Cerebellar nuclear complex (tissue), 1 donor: ENCODE measurements around the gene MYO1G.

Experiments used
- DNase-seq, 2 experiments: peaks; one replicate each; lab custom pipeline; 2025; lab: John Stamatoyannopoulos, UW

Gene MYO1G

DNA sequence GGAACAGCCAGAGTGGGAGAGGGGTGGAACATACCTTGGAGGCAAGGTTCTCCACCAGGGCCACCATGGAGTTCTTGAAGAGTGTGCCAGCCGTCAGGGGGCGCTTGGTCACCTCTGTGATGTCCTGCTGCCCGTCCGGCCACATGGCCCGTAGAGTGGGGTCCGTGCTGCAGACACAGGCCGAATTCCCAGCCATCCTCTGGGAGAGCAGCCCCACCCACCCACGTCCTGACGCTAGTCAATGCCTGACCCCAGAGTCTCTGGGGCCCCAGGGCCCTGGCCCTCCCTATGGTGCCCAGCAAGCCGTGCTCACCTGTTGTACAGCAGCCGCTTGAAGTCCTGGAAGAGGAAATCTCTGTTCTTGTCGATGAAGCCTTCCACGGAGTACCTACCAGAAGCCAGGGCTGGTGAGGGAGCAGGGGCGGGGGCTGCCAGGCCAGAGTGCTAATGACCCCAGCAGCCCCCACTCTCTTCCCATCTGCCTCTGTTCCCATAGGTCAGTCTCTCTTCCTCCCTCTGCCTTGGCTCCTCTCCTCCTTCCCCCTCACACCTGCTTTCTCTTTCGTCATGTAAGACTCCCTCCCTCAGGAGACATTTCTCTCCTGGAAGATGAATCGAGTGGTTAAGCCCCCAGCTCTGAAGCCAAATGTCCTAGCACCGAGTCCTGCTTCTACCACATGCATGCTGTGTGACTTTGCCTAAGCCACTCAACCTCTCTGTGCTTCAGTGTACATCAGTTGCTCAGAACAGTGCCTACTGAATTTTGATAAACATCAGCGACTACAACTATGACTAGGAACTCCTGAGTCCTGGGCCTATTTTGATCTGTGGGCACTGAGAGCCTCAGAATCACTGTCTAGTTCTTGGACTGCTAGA lies 11.0 kb downstream of the MYO1G start:
- DNase-seq = no peak

DNA sequence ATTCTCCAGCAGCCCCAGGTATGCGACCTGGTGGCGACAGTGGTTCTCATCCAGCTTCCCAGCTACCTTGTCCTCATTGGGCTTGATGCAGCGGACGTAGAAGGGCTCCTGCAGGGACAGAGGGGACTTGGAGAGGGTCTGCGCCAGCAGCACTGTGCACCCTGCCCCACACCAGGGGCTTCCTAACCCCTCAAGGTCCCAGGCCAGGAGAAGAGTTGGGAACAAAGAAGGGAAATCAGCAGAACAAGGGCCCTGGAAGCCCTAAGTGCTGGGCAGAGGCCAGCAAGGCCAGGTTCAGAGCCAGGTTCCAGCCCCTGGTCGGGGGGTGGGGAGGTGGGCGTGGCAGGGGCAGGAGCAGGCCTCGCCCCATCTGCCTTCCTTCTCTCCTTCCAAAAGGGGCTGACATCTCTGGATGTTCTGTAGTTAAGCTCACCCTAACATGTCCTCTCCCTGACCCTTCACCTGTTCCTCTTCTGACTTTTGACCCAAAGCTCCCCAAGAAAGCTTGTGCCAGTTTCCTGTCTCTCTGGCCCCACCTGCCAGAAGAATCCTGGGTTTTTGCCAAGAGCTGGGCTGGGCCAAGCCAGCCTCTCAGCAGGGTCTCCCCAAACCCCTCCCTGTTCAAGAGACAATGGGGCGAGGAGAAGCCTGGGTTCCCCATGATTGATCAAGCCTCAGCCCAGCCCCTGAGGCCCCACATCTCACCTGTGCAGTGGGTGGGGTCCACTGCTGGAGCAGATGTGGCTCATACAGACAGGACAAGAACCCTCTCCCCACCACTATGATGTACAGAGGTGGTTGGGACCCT lies 11.9 kb downstream of the MYO1G start:
- no peak for DNase-seq

DNA sequence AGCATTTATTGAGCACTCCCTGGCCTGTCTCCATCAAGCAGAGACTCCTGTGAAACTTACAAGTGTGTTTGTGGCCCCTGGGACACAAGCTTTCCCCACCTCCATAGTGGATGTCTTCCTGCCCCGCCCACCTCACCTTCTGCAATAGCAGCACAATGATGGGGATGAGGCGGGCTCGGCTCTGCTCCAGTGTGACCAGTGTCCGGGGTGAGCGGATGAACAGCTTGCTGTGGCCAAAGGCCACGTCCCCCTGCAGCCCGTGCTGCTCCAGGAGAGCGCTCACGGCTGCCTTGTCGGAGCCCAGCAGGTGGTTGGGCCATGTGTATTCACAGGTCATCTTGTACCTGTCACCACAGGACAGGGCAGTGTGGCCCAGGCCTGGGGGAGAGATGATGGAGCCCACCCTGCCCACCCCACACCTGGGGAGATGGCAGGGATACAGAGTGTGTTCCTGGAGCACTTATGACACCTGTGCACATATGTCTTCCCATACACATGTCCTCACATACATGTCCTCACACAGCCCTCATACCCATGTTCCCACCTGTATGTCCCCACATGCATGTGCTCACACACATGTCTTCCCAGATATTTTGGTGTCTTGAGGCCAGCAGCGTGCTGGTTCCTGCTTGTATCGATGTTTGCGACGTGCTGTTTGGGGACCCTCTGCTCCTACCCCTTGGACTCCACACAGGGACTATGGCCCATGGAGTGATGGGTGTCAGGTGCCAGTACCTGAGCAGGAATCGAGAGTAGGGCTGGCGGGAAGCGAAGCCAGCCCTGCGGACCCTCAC lies 12.7 kb downstream of the MYO1G start:
- no peak for DNase-seq

DNA sequence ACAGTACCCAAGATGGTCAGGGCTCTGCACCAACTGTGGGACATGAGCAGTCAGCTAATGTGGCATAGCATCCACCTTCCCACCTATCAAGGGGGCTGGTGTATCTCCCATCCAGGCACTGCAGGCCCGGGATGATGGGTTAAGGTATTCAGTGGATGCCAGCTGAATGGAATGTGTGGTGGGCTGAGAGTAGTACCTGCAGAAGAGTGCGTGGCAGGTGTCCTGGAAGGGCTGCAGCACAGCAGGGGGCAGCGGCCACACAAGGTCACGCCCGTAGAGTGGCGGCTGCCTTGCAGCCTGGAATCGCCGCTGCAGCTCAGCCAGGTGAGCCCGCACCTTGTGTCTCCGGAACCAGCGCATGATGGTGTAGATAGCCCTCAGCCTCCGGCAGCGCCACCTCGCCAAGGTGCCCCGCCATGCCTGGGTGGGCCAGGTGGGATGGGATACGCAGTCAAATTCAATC lies 13.3 kb downstream of the MYO1G start:
- DNase-seq = no peak

DNA sequence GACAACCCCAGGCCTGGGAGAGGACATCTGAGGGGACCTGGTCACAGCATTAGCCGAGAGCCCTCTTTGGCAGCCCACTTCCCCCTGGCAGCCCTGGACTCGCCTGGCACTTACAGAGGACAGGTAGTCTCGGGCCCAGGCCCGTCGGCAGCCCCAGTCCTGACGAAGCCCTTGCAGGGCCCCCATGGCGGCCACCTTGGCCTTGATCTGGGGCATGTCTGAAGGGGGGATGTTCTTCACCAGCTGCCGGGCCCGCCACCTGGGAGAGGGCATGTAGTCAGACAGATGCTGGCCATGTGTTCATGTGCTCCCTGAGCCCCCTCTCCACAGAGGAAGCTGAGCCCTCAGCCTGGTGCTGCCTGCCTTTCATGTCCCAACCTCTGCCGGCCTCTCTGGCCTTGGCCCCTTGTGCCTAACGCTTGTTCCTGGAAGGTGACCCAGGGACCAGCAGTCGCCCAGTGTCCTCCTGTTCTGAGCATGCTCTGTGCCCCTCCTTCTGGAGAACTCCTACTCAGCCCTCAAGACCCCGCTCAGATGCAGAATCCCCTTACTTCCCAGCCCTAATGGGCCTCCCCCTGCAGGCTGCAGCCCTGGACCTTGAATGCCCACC lies 13.9 kb downstream of the MYO1G start:
- no peak for DNase-seq

DNA sequence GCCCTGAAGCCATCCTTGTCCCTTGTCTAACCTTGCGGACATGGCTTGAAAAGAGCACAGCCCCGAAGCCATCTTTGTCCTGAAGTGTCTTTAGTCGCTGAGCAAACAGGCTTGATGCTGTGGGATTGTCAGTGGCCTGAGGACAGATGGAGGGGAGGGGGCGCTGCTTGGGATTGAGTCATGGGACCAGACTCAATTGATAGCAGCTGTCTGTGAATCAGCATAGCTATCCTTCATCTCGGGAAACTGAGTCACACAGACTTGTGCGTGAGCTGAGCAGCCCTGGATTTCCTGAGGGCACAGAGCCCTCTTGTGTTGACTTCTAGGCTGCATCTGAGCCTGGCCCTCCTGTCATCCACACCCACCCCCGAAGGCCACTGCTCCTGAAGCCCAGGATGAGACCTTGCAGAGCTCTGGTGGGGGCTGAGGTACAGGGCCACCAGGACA lies 14.4 kb downstream of the MYO1G start:
- no peak for DNase-seq

DNA sequence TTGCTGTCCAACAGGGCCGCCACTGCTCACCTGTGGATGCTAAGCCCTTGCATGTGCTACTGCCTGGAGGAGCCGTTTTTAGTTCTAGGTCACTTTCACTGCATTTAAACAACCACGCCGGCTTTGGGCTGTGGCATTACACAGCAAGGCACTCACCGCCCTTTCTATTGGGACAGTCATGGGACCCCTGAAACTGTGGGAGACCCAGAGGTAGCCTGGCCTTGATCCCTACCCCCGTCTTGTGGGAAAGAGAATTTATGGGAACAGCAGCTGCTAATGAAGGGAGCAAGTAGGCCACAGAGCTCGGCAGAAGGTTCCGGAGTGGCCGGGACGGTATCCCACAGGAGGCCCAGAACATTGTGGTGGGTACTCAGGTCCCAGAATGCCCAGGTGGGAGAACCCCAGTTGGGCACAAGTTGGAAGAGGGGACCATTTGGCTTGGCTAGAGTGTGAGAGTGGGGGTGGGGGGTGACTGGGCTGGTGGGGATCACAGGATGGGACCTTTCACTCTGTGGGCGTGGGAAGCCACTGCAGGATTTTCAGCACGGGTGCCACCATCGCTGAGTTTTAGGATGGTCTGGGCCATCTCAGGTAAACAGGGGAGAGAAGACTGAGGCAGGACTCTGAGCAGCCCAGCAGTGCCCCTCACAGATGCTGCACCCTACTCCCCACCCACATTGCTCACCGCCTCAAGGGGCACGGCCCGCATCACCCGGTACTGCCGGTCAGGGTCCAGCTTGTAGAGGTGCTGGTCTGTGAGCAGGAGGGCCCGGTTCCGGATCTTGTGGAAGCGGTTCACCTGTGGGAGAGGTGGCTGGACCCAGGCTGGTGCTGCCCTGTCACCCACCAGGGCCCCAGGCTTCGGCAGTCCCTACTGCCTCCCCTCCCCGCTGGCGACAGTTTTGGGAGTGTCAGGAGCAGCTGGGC lies 15.2 kb downstream of the MYO1G start:
- no peak for DNase-seq

DNA sequence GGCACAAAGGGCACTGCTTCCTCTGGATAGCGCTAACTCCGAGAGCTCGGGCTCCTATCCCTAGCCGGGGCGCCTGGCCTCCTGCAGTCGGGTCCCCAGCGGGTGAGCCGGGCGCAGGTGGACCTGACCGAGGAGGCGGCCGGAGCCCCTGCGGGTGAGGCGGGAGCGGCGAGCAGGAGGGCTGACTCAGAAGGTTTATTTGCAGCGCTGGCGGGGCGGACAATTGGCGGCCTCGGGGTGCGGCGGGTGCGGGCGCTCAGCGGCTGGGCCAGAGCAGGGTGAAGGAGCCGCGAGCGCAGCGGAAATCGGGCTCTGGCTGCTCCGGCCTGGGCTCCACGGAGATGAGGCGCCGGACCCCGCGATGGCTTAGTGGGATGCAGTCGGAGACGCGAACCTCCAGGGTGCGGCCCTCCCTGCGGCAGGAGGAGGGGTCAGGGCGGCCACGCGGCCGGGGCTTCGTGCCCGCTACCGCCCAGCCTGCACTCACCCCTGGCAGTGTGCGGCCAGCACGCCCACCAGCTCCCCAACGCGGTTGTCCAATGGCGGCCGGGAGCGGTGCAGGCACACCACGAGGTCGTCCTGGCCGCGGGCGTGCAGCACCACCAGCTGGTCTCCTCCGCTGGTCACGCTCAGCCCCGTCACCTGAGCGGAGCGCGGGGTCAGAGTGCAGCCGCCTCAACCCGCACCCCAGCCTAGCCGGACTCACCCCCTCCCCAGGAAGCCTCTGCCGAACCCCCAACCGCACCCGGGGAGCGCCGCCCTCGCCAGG lies 16.1 kb downstream of the MYO1G start:
- peak in 1 of 2 experiments; percentile 7 for DNase-seq

DNA sequence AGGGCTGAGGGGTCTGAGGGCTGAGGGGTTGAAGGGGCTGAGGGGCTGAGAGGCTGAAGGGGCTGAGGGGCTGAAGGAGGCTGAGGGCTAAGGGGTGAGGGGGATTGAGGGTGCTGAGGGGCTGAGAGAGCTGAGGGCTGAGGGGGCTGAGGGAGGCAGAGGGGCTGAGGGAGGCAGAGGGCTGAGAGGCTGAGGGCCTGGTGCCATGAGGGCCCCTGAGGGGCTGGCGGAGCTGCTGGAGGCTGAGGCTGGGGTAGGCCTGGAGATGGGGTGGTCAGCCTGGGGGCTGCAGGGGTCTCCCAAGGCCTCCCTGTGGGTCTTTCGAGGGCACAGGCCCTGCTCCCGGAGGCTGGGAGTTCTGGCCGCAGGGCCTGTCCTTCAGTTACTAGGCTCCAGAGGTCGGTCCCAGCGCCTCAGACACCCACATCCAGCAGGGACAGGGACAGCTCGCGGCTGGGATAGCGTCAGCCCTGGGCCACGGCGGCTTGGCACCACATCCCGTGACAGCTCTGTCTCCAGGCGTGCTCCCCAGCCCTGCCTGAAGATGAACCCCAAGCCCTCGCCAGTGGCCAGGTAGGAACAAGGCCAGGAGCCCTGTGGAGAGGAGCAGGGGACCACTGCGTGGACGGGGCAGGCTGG lies 16.9 kb downstream of the MYO1G start:
- no peak for DNase-seq

DNA sequence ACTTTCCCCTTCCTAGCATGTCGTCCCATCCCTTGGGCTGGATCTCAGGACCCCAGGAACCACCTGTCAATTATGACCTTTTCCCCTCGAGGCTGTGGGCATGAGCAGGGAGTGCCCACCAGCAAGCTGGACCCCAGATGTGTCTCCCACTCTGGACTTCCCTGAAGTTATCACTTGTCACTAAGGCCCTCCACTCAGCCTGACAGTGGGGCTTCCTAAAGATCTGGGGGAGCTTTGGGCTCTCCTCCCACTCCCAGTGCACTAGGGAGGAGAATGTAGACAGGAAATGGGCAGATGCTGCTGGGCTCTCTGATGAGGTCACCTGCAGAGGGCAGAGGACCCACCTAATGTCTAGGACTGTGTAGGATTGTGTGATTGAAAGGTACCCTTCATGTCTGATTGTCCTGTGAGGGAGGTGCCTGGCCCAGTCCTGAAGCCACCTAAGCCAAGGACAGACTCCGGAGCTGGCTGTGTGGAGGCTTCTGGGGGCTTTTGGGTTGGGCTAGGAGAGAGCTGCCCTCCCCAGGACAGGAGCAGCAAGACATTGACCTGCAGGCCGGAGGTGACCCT lies 18.7 kb downstream of the MYO1G start:
- DNase-seq = no peak

DNA sequence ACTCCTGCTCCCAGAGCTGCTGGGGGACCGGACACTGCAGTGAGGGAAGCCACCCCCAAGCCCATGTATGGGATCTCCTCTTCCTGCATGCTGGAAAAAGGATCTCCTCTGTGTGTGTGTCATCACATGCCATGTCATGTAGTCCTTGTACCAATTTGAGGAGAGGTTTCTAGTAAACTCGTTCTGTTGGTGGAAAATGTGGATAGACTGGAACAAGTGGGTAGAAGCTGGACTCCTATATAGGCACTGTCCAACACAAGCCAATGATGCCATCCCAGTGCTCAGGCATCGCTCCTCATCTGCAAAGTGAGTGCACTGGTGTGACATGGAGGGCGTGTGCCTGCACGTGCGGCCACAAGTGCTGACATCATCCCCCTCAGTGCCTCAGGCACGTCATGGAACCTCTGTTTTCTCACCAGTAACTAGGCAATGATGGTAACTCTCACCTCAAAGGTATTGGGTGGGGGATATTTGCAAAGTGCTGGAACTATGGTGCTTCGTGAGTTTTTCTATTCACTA lies 19.3 kb downstream of the MYO1G start:
- DNase-seq = no peak

DNA sequence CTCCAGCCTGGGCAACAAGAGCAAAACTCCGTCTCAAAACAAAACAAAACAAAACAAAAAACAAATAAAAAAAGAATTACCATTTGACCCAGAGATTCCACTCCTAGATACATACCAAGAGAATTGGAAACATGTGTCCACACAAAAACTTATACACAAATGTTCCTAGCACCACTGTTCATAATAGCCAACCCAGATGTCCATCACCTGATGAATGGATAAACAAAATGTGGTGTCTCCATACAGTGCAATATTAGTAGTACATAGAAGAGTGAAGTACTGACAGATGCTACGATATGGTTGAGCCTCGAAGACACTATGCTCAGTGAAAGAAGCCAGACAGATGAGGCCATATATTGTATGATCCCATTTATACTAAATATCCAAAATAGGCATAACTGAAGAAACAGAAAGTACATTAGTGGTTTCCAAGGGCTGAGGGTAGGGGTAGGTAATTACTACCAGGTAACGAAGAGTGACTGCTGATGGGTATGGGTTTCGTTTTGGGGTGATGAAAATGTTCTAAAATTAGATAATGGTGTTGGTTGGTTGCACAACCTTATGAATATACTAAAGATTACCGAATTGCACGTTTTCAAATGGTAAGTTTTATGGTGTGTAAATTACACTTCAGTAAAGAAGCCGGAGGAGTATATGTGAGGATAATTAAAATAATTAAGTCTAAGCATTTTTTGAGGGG lies 20.0 kb downstream of the MYO1G start:
- DNase-seq = no peak

DNA sequence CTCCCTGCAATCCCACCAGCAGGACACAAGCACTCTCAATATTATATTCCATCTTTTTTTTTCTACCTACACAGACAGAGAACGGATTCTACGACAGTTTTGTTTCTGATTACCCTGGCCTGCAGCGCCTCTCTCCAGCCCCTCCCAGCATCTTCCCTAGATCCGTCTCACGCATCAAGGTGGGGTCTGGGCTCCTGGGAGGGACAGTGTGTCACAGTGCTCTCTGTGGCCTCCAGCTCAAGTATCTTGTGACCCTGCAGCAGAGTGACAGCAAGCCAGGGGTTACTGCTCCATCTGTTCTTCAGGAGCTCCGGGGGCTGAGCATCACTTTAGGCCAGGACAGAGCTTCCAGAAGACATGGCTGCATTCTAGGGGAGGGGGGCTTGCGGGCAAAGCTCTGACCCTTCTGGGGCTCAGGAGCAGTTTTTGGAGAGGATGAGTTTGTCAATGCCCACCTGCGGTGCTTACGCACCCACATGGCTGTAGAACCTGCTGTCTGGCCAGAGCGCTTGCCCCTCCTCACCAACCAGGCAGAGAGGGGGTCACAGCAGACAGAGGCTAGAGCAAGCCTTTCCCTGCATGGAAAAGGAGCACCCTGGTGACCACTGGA lies 22.6 kb downstream of the MYO1G start:
- DNase-seq = no peak

DNA sequence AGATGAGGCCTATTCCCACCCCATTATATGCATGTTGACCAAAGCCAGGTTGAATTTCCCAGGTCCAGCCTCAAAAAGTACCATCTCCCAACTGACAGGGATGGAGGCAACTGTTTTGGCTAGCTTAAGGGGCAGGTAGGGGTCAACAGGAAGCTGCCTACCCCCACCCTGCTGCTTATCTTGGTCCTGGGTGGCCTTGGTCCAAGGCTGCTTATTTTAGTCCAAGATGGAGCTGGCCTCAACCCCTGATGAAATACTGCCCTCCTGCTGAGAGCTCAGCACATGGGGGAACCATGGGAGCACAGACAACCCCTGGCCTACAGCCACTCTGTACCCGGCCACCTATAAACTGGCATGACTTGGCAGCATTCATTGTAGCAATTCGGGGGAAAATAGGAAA lies 23.1 kb downstream of the MYO1G start:
- DNase-seq = no peak

DNA sequence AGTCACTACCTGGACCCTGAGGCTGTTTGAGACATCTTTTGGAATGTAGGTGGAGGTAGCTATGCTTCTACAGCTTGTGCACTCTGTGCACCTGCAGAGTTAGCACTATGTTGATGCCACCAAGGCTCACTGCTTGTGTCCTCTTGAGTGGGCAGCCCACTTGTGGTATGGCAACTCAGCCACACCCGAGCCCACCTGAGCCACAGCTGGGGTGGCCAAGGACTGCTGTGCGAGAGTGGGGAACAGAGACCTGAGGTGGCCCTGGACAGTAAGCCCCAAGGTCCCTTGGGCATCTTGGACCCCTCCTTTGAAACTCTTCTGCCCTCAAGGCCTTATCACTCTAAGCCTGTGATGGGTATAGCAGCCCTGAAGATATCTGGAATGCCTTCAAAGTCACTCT lies 25.7 kb downstream of the MYO1G start:
- no peak for DNase-seq

DNA sequence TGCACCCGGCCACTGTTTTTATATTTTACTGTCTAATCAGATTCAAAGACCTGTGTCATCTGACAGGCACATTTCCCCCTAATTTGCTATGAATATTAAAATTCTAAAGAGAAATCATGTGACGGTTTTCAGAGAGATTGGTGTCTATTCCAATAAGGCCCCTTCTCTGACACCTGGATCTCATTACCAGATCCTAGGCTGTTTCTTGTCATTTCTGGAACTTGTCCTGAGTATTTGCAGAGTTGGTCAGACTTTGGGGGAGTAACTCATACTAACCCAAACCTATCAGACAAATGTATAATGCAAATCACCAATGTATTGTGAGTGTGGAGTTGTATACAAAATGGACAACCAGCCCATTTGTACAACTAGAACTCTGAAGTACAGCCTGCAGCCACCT lies 29.5 kb downstream of the MYO1G start:
- DNase-seq = no peak

DNA sequence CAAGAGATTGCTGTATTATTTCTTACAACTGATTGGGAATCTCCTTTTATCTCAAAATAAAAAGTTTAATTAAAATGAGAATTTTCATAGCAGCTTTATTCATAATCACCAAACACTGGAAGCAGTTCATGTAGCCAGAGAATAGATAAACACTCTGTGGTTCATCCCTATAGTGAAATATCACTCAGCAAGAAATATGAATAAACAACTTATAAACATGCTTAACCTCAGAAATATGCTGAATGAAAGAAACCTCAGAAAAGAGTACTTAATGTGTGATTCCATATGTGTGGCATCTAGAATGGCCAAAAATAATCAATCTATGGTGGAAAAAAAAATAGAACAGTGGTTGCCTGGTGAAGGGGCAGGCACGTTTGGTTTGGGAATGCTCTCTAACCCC lies 33.3 kb downstream of the MYO1G start:
- DNase-seq = no peak

DNA sequence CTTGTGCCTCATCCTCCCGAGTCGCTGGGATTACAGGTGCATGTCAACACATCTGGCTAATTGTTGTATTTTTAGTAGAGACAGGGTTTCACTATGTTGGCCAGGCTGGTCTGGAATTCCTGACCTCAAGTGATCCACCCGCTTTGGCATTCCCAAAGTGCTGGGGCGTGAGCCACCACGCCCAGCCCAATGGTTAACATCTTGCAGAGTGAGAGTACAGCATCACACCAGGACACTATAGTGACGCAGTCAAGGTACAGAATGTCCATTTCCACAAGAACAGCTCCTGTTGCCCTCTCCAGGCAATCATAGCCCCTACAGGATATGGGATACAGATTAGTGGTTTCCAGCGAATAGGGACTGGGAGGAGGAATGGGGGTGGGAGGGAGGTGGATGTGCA lies 34.0 kb downstream of the MYO1G start:
- DNase-seq = no peak
